ENCODE measurements around the gene AMER2. TPM values are rescaled to one million over a fixed set of nuclear protein-coding genes. Genes with fewer than 3 reads are reported as not detected.

The AMER2 gene
- total and polyA plus RNA-seq, 10 donors = not detected

GRCh38 chr13:25180775-25181537, 8.9 kb upstream of the AMER2 start:
- WGBS, 5 donors = 36 to 48% (median 37%) methylated on average over 3 of the region's 3 CpGs
- no peak for DNase-seq
- intact Hi-C loops (cut with DNase I; ENCODE audit: low total_unique reads) = no loop called here
- Histone ChIP-seq H3K9me3 (peaks cover 0 to 26% (median 0%) of the 10 kb centered on the region in 8 donors), H3K4me3 (no peak overlapping the region), H3K27me3 (replicated peaks in 1 of 7) (peaks cover 0 to 69% (median 3%) of the 10 kb centered on the region in 7 donors), H3K4me1 (no peaks in the 10 kb centered on the region), H3K36me3 (no peaks in the 10 kb centered on the region), H3K27ac (no peak overlapping the region)
- TF ChIP-seq POLR2A (IDR thresholded peaks at IDR 0.05) = no peak
- no peak for TF ChIP-seq POLR2AphosphoS5 (IDR thresholded peaks at IDR 0.05)
- no peak for TF ChIP-seq CTCF (IDR thresholded peaks at IDR 0.05 in 8 of 11, conservative IDR thresholded peaks at IDR 0.05 in 3 of 11)

- 40 to 44% (median 41%) methylated on average over 18 of the region's 18 CpGs for WGBS, 5 donors
- Histone ChIP-seq H3K36me3 (no peaks in the 10 kb centered on the region), H3K27ac (no peak overlapping the region), H3K4me1 (no peaks in the 10 kb centered on the region), H3K9me3 (peaks cover 0 to 26% (median 0%) of the 10 kb centered on the region in 8 donors), H3K27me3 (replicated peaks in 1 of 7) (peaks cover 0 to 70% (median 8%) of the 10 kb centered on the region in 7 donors), H3K4me3 (no peak overlapping the region)
- no peak for DNase-seq
- no peak for TF ChIP-seq CTCF (IDR thresholded peaks at IDR 0.05 in 8 of 11, conservative IDR thresholded peaks at IDR 0.05 in 3 of 11)
- TF ChIP-seq POLR2AphosphoS5 (IDR thresholded peaks at IDR 0.05) = no peak
- TF ChIP-seq POLR2A (IDR thresholded peaks at IDR 0.05) = no peak
- intact Hi-C loops (cut with DNase I; ENCODE audit: low total_unique reads) = no loop called here
Observed at GRCh38 chr13:25179832-25180774, 8.0 kb upstream of the AMER2 start.

- 70 to 77% (median 75%) methylated on average over 3 of the region's 3 CpGs for WGBS, 5 donors
- H3K4me1 ChIP-seq = no peaks in the 10 kb centered on the region
Observed at GRCh38 chr13:25179011-25179410, 6.9 kb upstream of the AMER2 start.

More at GRCh38 chr13:25179011-25179410, 6.9 kb upstream of the AMER2 start:
- Histone ChIP-seq H3K36me3 (no peaks in the 10 kb centered on the region), H3K27me3 (replicated peaks in 1 of 7) (peaks cover 0 to 79% (median 8%) of the 10 kb centered on the region in 7 donors), H3K9me3 (peaks cover 0 to 26% (median 0%) of the 10 kb centered on the region in 8 donors), H3K4me3 (no peak overlapping the region), H3K27ac (no peak overlapping the region)
- no peak for DNase-seq
- no peak for TF ChIP-seq POLR2AphosphoS5 (IDR thresholded peaks at IDR 0.05)
- TF ChIP-seq CTCF (IDR thresholded peaks at IDR 0.05 in 8 of 11, conservative IDR thresholded peaks at IDR 0.05 in 3 of 11) = no peak
- no peak for TF ChIP-seq POLR2A (IDR thresholded peaks at IDR 0.05)
- intact Hi-C loops (cut with DNase I; ENCODE audit: low total_unique reads) = no loop called here
